CD4-positive, alpha-beta T cell treated with Interleukin-17A for 4 hours (primary cell): ENCODE results near the gene DACH1.

ENCODE experiments used
- DNase-seq: peaks from one replicate; pipeline ENCODE4 v3.0.0-alpha.2; 2020; ENCODE audit warnings: mixed read lengths

Gene DACH1

DNA sequence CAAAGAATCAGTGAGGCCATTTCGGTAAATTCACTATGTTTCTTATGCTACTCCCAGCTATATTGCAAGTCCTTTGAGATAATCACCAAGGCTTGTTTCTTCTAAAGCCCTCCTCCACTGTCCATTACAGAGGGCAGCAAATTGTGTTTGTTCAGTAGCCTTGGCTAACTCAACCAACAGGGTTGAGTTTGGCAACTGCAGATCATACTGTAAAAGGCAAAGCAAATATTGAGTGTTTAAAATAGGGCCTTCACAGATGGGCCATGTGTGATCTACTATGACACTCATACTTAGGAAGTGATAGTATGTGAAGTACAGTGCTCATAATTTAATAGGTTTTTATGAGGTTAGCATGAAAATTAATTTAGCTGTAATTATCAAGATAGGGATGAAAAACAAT, 171.3 kb downstream of the DACH1 start:
- DNase-seq: no peak

DNA sequence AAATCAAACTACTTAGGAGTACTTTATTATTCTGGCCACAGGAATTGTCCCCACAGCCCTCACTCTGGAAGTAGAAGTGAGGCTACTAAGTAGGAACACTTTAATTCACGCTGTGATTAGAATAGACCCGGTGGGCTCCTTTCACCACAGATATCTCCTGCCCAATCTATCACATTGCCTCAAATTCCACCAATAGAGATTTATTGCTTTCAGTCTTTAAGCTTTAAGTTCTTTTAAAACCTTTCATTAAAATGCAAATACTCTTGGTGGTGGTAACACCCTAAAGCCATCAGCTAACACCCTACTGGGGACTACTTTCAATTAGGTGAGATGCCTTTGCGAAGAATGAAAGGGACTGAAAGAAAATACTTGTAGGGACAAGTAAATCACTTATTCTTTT, 181.9 kb downstream of the DACH1 start:
- DNase-seq: no peak

DNA sequence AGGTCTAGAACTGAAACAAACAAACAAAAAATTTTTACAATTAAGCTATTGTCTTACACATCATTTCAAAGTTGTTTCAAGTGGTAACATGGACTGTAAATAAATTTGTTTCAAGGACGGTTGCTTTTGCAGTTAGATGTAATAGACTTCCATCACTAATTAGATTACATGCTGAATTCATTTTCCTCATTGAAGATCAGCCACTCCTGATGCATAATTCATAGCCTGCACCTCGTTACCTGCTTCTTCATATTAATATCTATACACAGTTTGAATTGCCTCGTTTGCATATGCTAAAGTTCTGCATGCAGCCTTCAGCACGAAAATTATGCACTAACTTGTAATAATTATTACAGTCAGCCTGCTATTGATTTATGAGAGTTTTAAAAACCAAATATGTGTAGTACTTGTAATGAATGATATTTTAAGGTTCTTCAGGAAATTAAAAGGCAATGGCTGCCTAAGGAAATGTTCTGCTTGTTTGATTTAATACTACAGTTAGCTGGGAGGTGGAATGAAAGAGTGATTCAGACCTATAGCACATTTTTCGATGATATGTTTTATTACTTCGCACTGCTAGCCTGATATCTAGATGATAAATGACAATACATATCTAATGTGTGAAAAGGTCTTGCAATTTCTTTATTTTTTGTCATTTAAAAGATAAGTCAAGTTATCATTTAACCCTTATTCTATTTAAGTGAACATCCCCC, 184.9 kb downstream of the DACH1 start:
- DNase-seq: no peak

DNA sequence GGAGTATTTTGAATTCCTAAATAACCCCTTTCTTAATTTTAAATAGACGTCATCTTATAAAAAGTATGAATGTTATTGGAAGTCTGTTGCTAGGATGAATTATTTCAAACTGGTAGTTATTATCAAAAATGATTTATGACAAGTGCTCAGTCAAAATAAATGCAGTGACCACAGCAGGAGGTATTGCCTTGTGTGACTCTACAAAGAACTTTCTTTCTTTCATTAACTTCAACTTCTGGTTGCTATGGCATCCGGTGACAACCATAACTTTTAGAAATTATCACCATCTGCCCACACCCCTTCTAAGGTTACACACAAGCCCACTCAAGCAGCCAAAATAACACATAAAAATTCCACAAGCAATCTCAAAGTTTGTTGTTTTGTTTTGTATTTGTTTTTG, 189.9 kb downstream of the DACH1 start:
- DNase-seq: no peak

DNA sequence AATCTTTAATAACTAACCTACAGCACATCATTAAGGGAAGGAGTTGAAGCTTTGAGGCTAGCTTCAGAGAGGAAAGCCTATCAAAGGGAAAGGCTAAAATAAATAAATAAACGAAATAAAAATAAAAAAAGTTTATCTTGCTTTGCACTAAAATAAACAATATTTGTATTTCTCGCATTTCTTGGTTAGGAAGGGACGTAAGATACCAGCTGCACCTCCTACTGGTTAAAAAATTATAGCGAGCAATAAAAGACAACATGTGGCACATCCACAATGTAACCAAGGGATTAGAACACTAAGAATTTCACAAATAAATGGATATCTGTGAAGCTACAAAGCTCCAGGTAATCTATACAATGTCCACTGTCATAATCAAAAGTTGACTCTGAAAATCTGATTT, 194.5 kb downstream of the DACH1 start:
- no peak for DNase-seq

DNA sequence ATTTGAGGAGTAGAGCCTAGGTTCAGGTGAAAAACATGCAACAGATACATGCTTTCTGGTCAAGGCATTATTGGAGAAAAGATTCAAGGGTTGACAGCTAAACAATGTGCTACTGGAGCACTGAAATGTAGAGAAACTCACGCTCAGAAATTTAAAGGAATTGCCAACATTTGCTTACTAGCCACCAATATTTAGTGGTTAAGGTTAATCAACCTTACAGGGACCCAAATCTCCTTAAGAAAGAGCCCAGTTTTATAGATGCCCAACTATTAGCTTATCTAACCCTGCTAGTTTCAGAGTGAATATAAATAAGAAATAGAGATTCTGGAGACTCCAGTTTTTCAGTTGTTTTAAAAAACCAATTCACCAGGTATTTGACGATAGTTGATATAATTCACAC, 203.6 kb downstream of the DACH1 start:
- no peak for DNase-seq

DNA sequence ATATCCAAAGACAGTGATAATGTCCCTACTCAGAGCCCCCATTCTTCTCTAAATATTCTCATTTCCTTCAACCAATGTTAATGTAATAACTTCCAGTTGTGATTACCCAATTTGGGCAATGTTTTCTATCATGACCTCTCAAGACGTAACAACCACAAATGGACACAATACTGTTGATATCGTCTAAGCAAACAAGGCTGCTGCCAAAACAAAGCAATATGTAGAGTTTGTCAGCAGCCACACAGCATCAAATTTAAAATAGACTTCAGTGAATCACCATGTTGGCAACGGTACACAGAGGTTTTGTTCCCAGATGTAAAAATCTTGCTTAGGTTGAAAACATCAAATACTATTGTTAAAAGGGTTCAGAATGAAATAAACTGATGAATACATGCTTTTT, 205.1 kb downstream of the DACH1 start:
- no peak for DNase-seq

DNA sequence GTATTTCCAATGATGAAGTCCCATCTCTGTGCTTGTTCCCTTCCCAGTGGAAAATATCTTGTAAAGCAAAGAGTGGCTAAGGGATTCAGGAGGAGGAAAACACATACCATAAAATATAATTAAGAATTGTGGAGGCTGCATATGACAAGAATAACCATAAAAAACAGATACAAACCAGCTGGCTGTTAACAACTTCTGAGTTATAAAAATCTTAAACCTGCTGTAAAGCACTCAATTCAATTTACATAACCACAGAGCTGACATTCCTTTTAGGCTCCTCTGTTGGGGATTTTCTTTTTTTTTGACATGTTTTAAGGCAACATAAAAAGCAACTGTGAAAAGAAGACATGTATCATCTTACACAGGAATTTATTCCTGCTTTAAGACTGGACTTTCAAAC, 207.6 kb downstream of the DACH1 start:
- no peak for DNase-seq

DNA sequence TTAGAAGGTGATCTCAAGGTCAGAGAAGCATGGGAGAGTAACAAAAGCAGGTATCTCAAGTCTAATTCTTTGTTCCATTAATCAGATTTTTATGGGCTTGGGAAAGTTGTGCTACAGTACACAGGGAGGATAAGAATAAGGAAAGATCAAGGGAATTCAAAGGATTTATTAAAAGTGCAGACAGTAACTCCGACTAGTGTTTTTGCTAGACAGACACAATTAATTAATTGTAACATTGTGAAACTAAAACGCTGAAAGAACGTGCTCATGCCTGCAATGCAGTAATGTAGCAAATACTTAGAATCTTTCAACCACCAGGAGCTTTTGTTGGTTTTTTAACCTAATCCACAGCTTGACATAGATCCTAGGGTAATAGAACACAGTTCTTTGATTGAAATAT, 221.5 kb downstream of the DACH1 start:
- no peak for DNase-seq

DNA sequence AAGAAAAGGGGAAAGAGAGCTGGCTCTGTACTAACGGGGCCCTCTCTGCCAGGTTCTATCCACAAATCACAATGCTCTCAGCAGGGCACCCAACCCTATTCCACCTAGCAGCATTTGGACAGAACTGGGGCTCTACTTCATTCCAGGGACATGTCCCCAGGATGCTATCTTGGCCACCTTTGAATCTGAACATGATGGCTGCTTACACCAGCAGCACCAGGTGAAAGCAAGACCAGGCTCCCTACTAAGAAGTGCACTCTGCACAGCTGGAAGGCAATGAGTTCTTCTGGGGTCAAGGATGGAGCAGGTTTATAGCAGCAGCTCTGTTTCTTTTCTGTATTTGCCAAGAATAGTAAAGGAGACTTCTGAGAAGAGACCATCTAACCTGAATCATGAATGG, 222.4 kb downstream of the DACH1 start:
- DNase-seq: no peak

DNA sequence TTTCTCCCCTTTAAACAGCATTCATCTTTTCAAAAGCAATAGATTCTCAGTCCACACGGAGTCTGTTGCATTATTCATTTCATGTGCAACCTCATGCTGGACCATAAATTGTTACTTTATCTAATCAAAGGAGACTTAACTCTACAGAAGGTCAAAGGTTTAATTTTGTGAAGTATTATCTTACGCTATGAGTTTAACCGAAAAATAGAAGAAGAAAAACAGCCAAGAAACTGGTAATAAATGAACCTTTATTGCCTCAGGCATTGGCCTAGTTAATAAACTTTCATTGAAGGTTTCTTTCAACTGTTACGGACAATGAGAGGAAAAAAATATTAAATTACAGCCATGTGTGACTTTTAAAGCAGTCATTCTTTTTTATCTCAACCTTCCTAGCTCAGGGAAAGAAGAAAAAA, 223.6 kb downstream of the DACH1 start:
- DNase-seq: no peak

DNA sequence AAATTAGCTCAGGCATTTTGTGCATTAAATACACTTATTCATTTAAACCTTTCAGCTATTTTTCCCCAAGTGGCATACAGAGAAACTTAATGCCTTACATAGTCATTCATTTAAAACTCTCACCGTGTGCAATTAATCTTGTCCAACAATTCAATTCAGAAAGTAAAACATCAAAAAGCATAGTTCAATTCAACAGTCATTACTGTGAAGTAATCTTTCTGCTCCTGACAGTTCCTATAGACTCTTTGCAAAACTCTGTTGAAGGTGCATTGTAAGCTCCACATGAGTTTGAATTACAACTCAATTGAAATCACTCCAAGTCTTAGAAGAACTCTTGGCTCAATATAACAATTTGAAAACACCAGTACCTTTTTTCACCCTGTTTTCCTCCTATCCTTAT, 228.3 kb downstream of the DACH1 start:
- no peak for DNase-seq

DNA sequence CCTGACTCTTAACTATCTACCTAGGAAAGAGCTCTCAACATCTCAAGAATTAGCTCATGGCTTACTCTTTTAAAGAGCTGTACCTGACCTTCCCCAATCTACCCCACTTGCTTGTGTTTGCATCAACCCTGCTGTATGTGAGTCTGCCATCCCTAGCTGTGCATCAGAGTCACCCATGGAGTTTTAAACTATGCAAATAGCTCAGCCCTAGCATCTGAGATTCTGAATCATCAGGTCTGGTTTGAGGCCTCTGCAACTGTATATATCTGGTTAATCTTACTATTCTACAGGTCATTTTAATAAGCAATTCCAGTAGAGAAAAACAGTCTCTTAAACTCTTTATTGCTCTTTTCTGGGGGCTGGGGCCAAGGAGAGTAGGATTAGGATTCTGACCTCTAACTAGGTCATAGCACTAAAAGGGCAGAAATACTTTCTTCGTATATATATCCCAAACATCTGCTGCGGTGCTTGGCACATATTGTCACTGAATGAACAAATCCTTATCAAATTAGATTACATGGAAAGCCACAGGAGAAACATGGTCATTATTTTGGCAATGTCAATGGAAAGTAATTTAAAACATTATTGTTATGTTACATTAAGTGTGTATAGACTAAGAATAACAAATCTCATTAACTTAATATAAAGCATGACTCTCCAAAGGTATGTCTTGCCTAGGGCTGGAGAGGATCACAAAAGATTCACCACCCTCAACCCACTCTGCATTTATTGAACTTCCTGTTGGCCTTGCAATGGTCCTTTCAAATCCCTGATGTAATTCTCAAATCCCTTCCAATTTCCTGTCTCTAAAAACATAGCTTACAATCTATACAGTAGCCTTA, 232.2 kb downstream of the DACH1 start:
- DNase-seq: no peak

DNA sequence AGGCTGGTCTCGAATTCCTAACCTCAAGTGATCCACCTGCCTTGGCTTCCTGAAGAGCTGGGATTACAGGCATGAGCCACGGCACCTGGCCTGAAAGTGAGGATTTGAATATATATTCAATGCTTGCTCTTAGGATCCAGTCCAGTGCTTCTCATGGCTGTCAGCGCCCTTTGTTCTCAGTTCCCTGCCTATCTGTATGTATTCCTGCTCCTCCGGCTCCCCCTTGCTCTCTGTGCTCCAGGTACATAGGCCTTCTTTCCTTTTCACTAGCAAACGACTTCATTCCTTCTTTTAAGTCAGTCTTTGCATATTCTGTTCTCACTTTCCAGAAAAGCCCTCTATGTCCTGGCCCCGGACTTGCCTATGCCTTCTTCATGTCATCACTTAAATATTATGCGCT, 232.8 kb downstream of the DACH1 start:
- DNase-seq: no peak

DNA sequence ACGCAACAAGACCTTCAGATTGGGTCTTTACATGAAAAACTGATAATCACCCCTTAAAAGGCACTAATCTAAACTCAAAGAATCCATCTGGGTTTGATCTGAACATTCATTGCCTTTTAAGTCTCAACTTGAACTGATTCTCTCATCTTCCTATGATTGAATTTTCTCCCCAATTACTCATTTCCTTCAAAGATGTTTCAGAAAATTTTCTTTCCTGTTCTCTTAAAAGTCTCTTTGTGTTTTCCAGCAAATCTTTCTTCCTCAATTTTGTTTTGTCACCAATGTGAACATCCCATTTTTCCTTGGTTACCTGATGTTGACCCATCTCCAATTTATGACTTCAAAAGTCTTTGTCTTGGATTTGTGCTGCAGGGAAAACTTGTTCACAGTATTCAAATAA, 234.3 kb downstream of the DACH1 start:
- DNase-seq: no peak

DNA sequence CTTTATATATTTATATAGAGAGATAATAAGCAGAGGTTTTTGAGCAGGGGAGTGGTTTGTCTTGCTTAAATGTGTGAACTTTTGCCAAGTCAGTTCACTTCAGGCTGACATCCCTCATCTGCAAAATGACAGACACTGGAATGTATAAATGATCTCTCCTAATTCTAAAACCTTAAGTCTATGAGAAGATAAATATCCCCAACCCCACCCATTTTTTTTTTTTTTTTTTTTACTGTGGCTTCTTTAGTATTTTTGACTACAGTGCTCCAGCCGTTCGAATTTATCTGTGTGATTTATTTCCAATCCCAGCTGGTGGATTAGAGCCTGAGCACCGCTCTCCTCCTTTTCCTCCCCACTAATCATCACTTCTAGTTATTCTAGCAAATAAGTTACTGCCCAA, 234.8 kb downstream of the DACH1 start:
- no peak for DNase-seq

DNA sequence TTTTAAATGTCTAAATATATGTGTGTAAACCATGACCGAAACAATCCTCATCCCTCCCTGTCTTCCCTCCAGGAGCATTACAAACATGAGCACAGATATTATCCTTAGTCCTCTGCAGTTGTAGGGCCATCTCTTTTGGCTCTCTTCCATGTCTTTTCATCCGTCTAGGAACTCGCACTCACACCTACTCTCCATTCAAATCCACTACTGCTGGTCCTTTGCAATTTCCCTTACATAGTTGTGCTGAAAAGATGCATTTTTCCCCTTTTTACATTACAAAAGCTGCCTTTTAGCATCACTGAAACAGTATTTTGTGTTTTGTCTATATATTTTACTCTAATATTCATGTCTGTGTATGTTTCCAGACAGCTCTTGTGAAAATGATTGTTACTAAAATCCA, 237.8 kb downstream of the DACH1 start:
- DNase-seq: no peak

DNA sequence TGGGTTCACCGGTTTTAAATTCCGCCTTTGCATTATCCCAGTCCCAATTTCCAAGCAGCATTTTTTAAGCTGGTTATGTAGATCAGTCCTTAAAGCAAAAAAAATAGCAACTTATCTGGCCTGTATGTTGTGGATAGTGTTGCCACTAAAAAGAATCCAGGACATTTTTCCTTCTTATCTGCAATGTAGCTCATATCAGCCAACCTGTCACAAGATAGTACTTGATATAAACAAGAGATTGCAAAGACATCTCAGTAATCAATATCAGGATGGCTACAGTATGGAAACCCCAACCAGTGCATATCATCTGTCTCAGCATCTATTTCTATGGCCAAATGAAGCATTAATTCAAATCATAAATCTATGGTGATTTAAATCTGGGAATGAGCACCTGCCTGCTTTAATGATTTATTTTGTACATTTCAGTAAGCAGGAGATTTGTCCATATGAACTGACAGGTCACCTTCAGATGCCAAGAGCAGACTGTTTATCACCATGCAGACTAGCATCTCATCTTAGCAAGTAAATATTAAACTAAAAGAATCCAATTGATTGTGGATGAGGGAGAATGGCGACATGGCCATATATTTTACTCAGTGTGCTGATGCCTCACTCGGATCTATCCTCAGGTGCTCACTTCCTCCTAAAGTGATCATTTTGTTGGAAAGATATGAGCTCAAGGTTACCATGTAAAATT, 240.4 kb downstream of the DACH1 start:
- DNase-seq: no peak

DNA sequence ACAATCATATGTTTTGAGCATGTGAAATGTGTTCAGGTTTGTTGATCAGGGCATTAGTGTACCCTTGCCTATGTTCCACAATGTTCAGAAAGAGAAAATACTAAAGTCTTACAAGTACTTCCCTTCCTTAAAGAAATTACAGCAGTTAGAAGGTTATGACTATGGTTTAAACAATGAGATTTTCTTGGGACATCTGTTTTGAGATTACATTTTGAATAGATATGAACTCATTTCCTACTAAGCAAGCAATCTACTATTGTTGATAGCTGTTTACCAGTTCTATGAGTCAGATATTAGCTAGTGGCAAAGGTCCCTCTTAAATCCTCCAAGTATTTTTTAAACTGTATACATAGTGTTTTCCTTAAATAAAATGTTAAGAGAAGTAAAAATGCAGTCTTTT, 241.3 kb downstream of the DACH1 start:
- no peak for DNase-seq

DNA sequence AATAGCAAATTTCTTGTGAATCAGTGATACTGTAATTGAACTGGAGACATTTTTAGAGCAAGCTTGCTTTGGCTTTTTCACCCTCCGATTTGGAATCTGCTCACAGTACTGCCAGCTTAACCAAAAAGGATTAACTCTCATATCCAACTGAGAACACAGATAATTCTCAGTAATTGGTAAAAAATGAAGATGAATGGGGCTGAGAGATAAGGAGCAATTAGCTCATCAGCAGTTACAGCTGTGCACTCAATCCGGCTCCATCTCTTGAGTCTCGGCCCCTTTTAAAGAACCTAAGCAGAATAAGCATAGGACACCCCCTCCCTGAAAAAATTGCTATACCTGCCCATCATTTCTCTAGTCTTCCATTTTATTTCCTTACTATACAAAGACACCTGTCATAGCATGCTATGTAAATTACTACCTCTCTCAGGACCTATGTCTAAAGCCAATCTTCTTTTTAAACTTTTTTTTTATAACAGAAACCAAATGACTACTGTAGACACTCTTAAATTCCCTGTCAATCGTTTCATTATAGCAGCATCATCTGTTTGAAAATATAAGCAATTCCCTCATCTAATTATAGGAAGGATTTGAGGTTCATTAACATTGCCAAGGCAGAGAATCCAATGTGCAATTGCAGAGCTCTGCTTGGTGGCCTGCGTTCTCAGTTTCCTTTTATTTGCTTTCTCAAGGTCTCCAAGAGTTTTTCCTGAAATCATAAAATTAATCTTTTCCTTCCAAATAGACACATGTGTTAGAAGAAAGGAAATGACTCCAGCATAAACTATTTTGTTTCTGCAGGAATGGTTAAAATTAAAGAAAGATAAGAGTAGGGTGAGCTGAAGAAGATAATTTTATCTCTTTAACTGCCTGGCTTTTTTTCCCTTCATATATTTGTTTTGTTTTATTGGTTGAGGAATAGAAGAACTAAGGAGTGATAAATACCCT, 242.1 kb downstream of the DACH1 start:
- DNase-seq: no peak

DNA sequence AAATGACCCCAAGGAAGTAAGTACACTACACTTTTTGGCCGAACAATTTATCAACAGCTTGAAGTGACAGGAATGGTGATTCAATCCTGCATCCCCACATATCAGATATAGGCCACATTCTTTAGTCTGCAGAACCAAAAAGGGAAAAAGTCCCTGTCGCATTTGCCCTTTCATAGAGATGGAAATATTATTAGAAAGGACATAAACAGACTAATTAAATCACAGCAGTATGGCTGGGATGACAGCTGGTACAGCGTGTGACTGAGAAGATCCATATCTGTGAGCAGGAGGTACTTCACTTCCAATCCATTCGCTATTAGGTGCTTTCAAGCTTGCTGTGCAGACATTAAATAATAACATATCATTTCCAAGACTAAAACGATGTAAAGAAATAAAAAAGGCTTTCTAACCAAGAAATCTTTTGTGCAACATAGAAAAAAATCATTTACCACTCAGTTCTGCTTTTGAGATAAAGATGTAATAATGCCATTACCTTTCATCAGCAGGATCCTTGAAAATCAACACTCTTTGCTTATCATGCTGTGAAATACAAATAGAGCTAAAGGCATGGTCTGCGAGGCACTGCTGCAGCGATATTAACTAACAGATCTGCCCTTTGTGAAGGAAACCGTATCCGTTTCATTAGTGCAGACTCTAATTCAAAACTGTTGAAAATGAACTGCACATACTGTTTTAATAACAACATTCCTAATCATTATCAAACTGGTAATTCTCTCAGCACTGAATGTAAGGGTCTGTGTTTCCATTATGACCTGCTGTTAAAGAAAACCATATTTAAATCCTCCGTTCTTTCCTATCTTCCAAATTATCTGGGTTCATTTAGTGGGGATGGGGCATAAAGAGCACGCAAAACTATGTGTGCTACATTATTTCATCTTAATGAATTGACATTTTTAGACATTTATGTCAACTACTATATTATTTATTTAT, 245.6 kb downstream of the DACH1 start:
- DNase-seq: no peak

DNA sequence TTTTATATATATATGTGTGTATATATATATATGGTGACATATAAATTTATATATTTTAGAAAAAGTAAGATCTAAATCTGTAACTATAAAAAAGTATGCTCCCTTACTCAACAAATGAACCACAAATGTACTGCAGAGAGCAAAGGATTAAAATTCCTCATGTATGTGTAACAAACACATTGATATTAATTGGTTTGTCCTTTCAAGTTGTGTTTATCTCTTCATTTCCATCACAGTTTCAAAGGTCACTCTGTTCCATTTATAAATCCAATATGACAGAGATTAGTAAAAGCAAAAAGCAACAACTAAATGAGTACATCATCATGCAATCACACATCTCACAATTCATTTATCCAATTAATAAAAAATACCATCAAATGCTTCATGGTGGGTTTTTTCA, 247.9 kb downstream of the DACH1 start:
- DNase-seq: no peak
